Brain microvascular endothelial cell (primary cell): ENCODE data around the gene CYP46A1.

ENCODE experiments used
- DNase-seq: peaks from one replicate; pipeline ENCODE4 v3.0.0-alpha.2; 2020
- H3K27ac ChIP-seq: fragments of 250-450 bp; sonication (Bioruptor Pico); 2 replicates; pipeline ENCODE4 v1.5.1; 2020; ENCODE audit warnings: mild to moderate bottlenecking, moderate library complexity
- H3K27me3 ChIP-seq: fragments of 250-450 bp; sonication (Bioruptor Pico); replicated peaks from 2 replicates; pipeline ENCODE4 v1.5.1; 2020; ENCODE audit warnings: mild to moderate bottlenecking
- H3K36me3 ChIP-seq: fragments of 250-450 bp; sonication (Bioruptor Pico); replicated peaks from 2 replicates; pipeline ENCODE4 v1.5.1; 2020; ENCODE audit warnings: mild to moderate bottlenecking
- H3K4me3 ChIP-seq: 2 replicates; pipeline ENCODE4 v1.5.1; 2011; ENCODE audit warnings: low read depth, mild to moderate bottlenecking, control low read depth, low read length, moderate library complexity
- in situ Hi-C: cut with HindIII; loops from 2 replicates; pipeline ENCODE4 v1.10.0; 2017; ENCODE audit warnings: low sequenced_read_pairs, low pct_ligation_motif_present
- TF ChIP-seq, protein P1 (sequence below): IDR thresholded peaks from 2 replicates; pipeline ENCODE4 v1.5.1; 2011; ENCODE audit warnings: low read depth, mild to moderate bottlenecking, moderate library complexity, low read length, control low read depth, inconsistent platforms; ENCODE audit errors: missing control alignments

The CYP46A1 gene

DNA sequence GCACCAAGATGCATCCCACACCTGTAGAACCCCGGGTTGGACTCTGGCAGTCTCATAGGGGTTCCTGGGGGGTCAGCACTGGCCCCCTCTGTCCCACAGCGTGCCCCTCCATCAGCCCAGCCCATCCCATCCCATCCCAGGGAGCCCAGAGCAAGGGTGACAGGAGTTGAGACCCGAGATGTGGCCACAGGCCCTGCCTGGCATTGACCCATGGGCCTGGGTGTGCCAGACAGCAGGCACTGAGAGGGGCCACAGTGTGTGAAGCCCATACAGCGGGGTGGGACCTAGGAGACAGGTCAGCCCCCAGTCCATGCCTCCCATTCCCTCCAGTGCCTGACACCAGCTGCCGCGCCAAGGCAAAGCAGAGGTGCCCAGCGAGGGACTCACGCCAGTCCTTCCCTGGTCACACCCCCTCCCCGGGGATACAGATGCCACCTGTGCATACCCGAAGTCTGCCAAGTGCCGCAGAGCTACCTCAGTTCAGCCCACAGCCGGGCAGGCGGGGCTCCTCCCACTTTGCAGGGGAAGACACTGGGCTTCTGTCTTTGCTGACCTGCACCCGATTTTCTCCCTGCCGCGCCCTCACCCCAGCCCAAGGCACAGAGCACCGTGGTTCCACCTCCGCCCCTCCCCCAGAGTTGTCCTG, 50.4 kb downstream of the CYP46A1 start:
- Histone ChIP-seq H3K4me3 (no peak overlapping the region), H3K36me3 (no peaks in the 10 kb centered on the region), H3K27ac (no peak overlapping the region), H3K27me3 (no peaks in the 10 kb centered on the region)
- no peak for DNase-seq
- TF ChIP-seq, protein P1, sequence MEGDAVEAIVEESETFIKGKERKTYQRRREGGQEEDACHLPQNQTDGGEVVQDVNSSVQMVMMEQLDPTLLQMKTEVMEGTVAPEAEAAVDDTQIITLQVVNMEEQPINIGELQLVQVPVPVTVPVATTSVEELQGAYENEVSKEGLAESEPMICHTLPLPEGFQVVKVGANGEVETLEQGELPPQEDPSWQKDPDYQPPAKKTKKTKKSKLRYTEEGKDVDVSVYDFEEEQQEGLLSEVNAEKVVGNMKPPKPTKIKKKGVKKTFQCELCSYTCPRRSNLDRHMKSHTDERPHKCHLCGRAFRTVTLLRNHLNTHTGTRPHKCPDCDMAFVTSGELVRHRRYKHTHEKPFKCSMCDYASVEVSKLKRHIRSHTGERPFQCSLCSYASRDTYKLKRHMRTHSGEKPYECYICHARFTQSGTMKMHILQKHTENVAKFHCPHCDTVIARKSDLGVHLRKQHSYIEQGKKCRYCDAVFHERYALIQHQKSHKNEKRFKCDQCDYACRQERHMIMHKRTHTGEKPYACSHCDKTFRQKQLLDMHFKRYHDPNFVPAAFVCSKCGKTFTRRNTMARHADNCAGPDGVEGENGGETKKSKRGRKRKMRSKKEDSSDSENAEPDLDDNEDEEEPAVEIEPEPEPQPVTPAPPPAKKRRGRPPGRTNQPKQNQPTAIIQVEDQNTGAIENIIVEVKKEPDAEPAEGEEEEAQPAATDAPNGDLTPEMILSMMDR: no peak
- in situ Hi-C loops: no loop called here

DNA sequence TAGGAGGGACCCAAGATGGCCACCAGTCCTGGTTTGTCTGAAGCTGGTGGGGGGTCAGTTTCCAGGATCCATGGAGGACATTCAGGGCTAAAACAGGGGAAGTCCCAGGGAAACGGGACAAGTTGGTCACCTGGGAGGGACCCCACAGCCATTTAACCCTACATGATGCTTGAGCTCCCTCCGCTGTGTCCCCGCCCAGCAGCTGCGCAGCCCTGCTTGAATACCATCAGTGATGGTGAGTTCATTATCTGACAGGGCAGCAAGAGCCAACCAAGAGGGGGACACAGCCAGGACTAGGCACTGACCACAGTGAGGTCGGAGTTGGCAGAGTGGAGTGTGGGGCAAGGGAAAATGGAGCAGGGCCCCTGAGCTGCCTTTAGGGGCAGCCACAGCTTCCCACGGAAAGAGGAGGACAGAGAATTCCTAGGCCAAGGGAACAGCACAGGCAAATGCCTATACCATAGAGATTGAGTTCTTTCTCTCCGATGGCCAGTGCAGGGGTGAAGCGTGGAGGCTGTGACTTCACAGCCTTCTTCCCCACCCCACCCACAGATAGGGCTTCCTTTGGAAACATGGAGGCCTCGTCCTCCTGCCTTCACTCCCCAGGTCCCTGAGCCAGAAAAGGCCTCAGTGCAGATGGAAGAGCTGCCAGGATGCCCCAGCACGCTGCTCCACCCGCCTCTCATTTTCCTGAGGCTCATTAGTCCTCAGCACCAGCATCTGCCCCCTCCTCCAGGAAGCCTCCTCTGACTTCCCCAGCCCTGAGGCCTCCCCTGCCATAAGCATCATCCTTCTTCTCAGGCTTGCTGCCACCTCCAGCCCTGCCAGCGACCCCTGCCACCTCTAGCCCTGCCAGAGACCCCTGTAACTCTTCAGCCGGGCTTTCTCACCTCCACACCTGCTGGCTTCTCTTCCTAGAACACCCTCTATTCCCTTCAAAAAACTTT, 51.4 kb downstream of the CYP46A1 start:
- Histone ChIP-seq H3K36me3 (no peaks in the 10 kb centered on the region), H3K27ac (no peak overlapping the region), H3K27me3 (no peaks in the 10 kb centered on the region), H3K4me3 (no peak overlapping the region)
- TF ChIP-seq, protein P1: no peak
- DNase-seq: no peak
- in situ Hi-C loops: no loop called here

DNA sequence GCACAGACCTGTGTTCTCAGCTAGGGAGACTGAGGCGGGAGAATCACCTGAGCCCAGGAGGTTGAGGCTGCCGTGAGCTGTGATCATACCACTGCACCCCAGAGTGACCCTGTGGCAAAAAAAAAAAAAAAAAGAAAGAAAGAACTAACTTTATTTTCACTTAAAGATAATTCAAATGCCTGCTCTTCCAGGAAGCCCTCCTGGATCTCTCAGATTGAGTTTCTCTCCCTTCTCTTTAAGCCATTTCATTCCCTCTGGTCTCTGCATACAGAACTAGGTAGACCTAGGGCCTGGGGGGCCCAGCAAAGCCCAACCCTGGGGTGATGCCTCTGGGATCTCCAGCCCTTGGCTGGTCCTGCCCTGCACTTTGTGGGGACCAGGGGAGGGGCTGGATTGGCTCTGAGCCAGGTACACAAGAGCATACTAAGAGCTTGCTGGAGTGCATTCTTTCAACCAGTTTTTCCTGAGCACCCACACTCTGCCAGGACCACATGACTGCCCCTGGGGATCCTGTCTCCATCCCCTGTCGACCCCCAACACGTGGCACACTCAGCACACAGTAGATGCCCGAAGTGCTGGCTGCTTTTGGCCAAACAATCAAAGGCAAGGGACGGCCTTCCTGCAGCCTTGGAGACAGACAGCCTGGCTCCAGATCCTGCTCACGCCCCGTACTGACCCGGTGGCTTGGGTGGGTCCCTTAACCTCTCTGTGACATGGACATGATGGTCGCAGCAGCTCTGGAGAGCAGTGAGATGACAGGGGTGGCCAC, 52.7 kb downstream of the CYP46A1 start:
- Histone ChIP-seq H3K27ac (no peak overlapping the region), H3K36me3 (no peaks in the 10 kb centered on the region), H3K4me3 (no peak overlapping the region), H3K27me3 (no peaks in the 10 kb centered on the region)
- in situ Hi-C loops: no loop called here
- TF ChIP-seq, protein P1: no peak
- DNase-seq: no peak

DNA sequence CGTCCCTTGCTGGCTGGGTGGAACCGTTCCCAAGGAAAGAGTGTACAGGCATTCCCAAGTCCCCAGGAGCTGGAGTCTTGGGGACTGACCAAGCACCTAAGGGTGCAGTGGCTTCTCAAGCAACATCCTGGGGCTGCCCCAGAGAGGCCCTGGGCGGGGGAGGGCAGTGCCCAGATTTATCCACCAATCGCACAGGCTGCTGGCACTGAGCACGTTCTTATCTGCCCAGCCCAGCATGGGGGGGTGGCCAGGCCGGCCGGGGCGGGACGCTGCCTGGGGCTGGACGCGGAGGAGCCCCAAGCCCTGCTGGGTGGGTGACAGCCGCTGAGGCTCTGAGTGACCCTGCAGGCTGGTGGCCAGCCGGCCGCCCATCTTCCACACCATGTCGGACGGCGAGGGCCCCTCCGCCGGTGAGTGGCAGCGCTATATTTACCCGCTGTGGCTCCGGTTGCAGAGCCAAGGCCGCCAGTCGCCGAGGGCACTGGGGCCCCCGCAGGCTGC, 53.4 kb downstream of the CYP46A1 start:
- H3K4me3 ChIP-seq: peak overlapping the region; percentile 32
- no peaks in the 10 kb centered on the region for H3K36me3 ChIP-seq
- no peak overlapping the region for H3K27ac ChIP-seq
- in situ Hi-C loops: no loop called here
- TF ChIP-seq, protein P1: no peak
- no peaks in the 10 kb centered on the region for H3K27me3 ChIP-seq
- no peak for DNase-seq

DNA sequence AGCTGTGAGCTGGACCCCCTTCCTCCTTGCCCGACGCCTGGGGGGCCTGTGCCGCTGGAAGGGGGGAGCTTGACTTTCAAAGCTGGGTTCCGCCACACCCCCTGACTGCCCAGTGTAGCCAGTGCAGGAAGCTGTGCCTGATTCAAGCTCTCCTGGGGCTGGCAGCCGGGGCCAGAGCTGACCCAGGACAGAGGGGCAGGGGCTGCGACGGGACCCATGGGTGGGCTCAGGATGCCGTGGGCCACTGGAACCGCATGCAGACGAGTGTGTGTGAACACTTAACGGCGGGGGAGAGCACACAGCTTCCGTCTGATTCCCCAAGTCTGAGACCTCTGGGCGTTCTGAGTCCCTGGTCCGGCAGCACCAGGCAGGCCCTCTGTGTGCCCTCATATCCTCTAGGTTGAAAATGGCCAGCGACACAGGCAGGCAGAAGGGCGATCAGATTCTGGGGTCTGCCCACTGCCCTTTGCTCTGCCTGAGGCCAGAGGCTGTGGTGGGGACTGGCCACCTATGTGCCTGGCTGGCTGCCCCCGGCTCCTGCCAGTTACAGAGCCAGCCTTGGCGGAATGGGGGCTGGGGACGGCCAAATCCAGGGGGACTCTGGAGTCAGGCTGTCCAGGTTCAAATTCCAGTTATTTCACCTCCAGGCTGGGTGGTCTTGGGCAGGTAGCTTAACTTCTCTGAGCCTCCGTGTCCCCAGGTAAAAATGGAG, 54.0 kb downstream of the CYP46A1 start:
- Histone ChIP-seq H3K27ac (no peak overlapping the region), H3K27me3 (no peaks in the 10 kb centered on the region), H3K4me3 (peak overlapping the region; percentile 32), H3K36me3 (no peaks in the 10 kb centered on the region)
- in situ Hi-C loops: no loop called here
- TF ChIP-seq, protein P1: no peak
- DNase-seq: no peak
